ENCODE data around the gene RGS4. TPM values are rescaled to one million over a fixed set of nuclear protein-coding genes. Genes with fewer than 3 reads are reported as not detected.

RGS4 gene
- total and polyA plus RNA-seq, 2 of the 13 experiments (the other 11 are each of a cell fraction or from before 2014, with no cell fraction given), result not detected

DNA sequence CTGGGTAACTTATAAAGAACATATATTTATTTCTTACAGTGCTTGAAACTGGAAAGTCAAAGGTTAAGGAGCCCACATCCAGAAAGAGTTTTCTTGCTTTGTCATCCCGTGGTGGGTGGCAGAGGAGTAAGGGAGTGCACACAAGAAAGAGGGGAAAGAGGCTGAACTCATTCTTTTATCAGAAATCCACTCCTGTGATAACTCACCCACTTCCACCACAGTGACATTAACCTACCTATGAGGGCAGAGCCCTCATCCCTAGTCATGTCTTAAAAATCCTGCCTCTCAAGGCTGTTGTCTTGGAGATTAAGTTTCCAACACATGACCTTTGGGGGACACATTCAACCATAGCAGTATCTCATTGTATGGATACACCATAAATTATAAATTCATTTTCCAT is 32.5 kb upstream of the RGS4 start:
- no peak overlapping the region for H3K4me3 ChIP-seq (replicated peaks in 1 of 3; ENCODE audit: insufficient read depth in 1 of 3, low read depth in 2 of 3, low read length in 3 of 3)
- no peak overlapping the region for H3K4me2 ChIP-seq (ENCODE audit: low read depth, low read length)
- H3K27ac ChIP-seq (ENCODE audit: extremely low read length, insufficient read depth, low read length), result no peak overlapping the region
- ChIA-PET CTCF (ENCODE audit: low intra/inter-chr PET ratio, low total read pairs) (no interaction called here), POLR2A (no interaction called here)
- no peak for ATAC-seq
- 0% methylated on average over 1 of the region's 1 CpG for WGBS (ENCODE audit: low lambda C conversion rate)
- no TSS peak for BruUV-seq (replicated peaks)
- no peak overlapping the region for H3K9ac ChIP-seq (ENCODE audit: insufficient read depth, low read depth, low read length)
- H3K36me3 ChIP-seq (replicated peaks in 1 of 2; ENCODE audit: control insufficient read depth in 1 of 2, insufficient read depth in 2 of 2, low read length in 2 of 2), result no peaks in the 10 kb centered on the region
- in situ Hi-C loops (cut with HindIII; ENCODE audit: extremely low pct_ligation_motif_present, low pct_unique_long_range_greater_than_20kb) (no loop called here), intact Hi-C loops (cut with micrococcal nuclease; ENCODE audit: unreplicated experiment) (no loop called here)
- no peaks in the 10 kb centered on the region for H3K27me3 ChIP-seq (ENCODE audit: control insufficient read depth in 1 of 2, insufficient read depth in 2 of 2, low read length in 2 of 2)
- H3K79me2 ChIP-seq (ENCODE audit: insufficient read depth, low read length), result no peaks in the 10 kb centered on the region
- no peak for FAIRE-seq
- no peaks in the 10 kb centered on the region for H4K20me1 ChIP-seq (ENCODE audit: insufficient read depth, low read length)
- H3K4me1 ChIP-seq (ENCODE audit: insufficient read depth, low read length), result no peaks in the 10 kb centered on the region
- no peaks in the 10 kb centered on the region for H3K9me3 ChIP-seq (ENCODE audit: low read length)
- DNase-seq (ENCODE audit: low spot score), result no peak
- no peak overlapping the region for H2AFZ ChIP-seq (ENCODE audit: low read length)
- TF ChIP-seq SSRP1 (CRISPR knock-in tag; IDR thresholded peaks at IDR 0.05) (no peak), ZNF589 (CRISPR knock-in tag; conservative IDR thresholded peaks at IDR 0.05) (no peak), THAP9 (CRISPR knock-in tag; IDR thresholded peaks at IDR 0.05; ENCODE audit: borderline replicate concordance) (no peak), HNRNPUL1 (IDR thresholded peaks at IDR 0.05; ENCODE audit: low read depth, low read length) (no peak), HCFC1 (IDR thresholded peaks at IDR 0.05; ENCODE audit: low read depth, low read length) (no peak), MYNN (CRISPR knock-in tag; IDR thresholded peaks at IDR 0.05; ENCODE audit: low read depth) (no peak), KAT2B (IDR thresholded peaks at IDR 0.05; ENCODE audit: borderline replicate concordance, low read depth, low read length) (no peak), ZNF225 (CRISPR knock-in tag; IDR thresholded peaks at IDR 0.05) (no peak), ZNF224 (CRISPR knock-in tag; IDR thresholded peaks at IDR 0.05) (no peak), SNRNP70 (IDR thresholded peaks at IDR 0.05; ENCODE audit: low read depth, low read length) (no peak), ZNF101 (CRISPR knock-in tag; IDR thresholded peaks at IDR 0.05; ENCODE audit: borderline replicate concordance, low read depth) (no peak), LCORL (IDR thresholded peaks at IDR 0.05) (no peak), LCORL (CRISPR knock-in tag; IDR thresholded peaks at IDR 0.05) (no peak), NBN (conservative IDR thresholded peaks at IDR 0.05) (no peak), NFATC3 (CRISPR knock-in tag; IDR thresholded peaks at IDR 0.05) (no peak), SCMH1 (CRISPR knock-in tag; IDR thresholded peaks at IDR 0.05; ENCODE audit: borderline replicate concordance) (no peak)
- TF ChIP-seq, protein P1, sequence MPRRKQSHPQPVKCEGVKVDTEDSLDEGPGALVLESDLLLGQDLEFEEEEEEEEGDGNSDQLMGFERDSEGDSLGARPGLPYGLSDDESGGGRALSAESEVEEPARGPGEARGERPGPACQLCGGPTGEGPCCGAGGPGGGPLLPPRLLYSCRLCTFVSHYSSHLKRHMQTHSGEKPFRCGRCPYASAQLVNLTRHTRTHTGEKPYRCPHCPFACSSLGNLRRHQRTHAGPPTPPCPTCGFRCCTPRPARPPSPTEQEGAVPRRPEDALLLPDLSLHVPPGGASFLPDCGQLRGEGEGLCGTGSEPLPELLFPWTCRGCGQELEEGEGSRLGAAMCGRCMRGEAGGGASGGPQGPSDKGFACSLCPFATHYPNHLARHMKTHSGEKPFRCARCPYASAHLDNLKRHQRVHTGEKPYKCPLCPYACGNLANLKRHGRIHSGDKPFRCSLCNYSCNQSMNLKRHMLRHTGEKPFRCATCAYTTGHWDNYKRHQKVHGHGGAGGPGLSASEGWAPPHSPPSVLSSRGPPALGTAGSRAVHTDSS (CRISPR knock-in tag; conservative IDR thresholded peaks at IDR 0.05), result no peak
- TF ChIP-seq, protein P2, sequence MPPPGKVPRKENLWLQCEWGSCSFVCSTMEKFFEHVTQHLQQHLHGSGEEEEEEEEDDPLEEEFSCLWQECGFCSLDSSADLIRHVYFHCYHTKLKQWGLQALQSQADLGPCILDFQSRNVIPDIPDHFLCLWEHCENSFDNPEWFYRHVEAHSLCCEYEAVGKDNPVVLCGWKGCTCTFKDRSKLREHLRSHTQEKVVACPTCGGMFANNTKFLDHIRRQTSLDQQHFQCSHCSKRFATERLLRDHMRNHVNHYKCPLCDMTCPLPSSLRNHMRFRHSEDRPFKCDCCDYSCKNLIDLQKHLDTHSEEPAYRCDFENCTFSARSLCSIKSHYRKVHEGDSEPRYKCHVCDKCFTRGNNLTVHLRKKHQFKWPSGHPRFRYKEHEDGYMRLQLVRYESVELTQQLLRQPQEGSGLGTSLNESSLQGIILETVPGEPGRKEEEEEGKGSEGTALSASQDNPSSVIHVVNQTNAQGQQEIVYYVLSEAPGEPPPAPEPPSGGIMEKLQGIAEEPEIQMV (CRISPR knock-in tag; IDR thresholded peaks at IDR 0.05; ENCODE audit: low read depth), result no peak

Measured in HepG2 (cell line).